Thoracic aorta (tissue), 2 donors: ENCODE data around the gene MYPOP. TPM values are rescaled to one million over a fixed set of nuclear protein-coding genes. Genes with fewer than 3 reads are reported as not detected.

Experiments
- ATAC-seq: fragments of 150-250 bp; one replicate; pipeline ENCODE4 v1.8.0; 2017; ENCODE audit warnings: low read depth; ENCODE audit not compliant: insufficient number of reproducible peaks, low FRiP score
- DNase-seq: peaks from one replicate; pipeline ENCODE4 v3.0.0-alpha.2; 2020; ENCODE audit warnings: low spot score
- H3K27ac ChIP-seq, 2 donors: fragments of 200-600 bp; sonication (generic); 1 replicate in 1 of 2; 2 replicates in 1 of 2; pipeline ENCODE4 v1.5.1; 2016; ENCODE audit warnings: mild to moderate bottlenecking in 2 of 2, moderate library complexity in 2 of 2
- H3K27me3 ChIP-seq: fragments of 200-600 bp; sonication (generic); replicated peaks from 2 replicates; pipeline ENCODE4 v1.6.0; 2016; ENCODE audit warnings: mild to moderate bottlenecking; ENCODE audit not compliant: insufficient read depth
- H3K36me3 ChIP-seq: fragments of 200-600 bp; sonication (generic); one replicate; pipeline ENCODE4 v1.5.1; 2016
- H3K4me1 ChIP-seq, 2 donors: fragments of 200-600 bp; sonication (generic); 1 replicate in 1 of 2; 2 replicates in 1 of 2; pipeline versions ENCODE4 v1.5.1 to v1.6.0; 2016; ENCODE audit warnings: low read depth in 2 of 2, mild to moderate bottlenecking in 1 of 2; ENCODE audit not compliant: control insufficient read depth in 1 of 2
- H3K4me3 ChIP-seq: fragments of 200-600 bp; sonication (generic); 2 replicates; pipeline ENCODE4 v1.5.1; 2016; ENCODE audit warnings: mild to moderate bottlenecking
- H3K9me3 ChIP-seq: fragments of 200-600 bp; sonication (generic); 2 replicates; pipeline ENCODE4 v1.5.1; 2016
- CTCF ChIP-seq: fragments of 200-600 bp; sonication (generic); IDR thresholded peaks from one replicate; pipeline ENCODE4 v1.5.1; 2019; ENCODE audit warnings: antibody characterized with exemption
- total RNA-seq, 2 donors: library from RNA; depleted of rRNA; stranded (reverse); fragments of >200 nt; gene quantifications; one replicate each; pipeline versions ENCODE4 v1.1.0 to v1.2.3, GENCODE V29; 2016

MYPOP gene
- total RNA-seq, 2 donors from 2014 or later: 6.1 to 8.8 TPM

GRCh38 chr19:45919678-45920077 is 17.3 kb upstream of the MYPOP start:
- Histone ChIP-seq H3K27me3 (no peaks in the 10 kb centered on the region), H3K4me1 (no peaks in the 10 kb centered on the region), H3K9me3 (no peaks in the 10 kb centered on the region), H3K4me3 (no peak overlapping the region), H3K27ac (no peak overlapping the region), H3K36me3 (no peaks in the 10 kb centered on the region)
- DNase-seq (no peak), ATAC-seq (no peak)
- no peak for TF ChIP-seq CTCF

- Histone ChIP-seq H3K4me1 (no peaks in the 10 kb centered on the region), H3K9me3 (no peaks in the 10 kb centered on the region), H3K27me3 (no peaks in the 10 kb centered on the region), H3K36me3 (no peaks in the 10 kb centered on the region), H3K4me3 (no peak overlapping the region), H3K27ac (no peak overlapping the region)
- no peak for TF ChIP-seq CTCF
- ATAC-seq (no peak), DNase-seq (no peak)
Observed at GRCh38 chr19:45918721-45919120, 16.3 kb upstream of the MYPOP start.

GRCh38 chr19:45917421-45918091 is 15.1 kb upstream of the MYPOP start:
- no peak overlapping the region for H3K27ac ChIP-seq
- ATAC-seq (no peak), DNase-seq (no peak)

GRCh38 chr19:45913874-45914830 is 11.7 kb upstream of the MYPOP start, which contains the start of gene NANOS2:
Gene NANOS2 (minus strand): TSS chr19:45914778. CDS start chr19:45914693, 85 bp downstream.
- H3K4me3 ChIP-seq: no peak within 1 kb of the TSS
- no peaks in the 10 kb centered on the region for H3K27me3 ChIP-seq
- H3K9me3 ChIP-seq: no peaks in the 10 kb centered on the region
- no peak within 1 kb of the TSS for H3K27ac ChIP-seq
- no peaks in the 10 kb centered on the region for H3K36me3 ChIP-seq
- no peaks in the 10 kb centered on the region for H3K4me1 ChIP-seq
- TF ChIP-seq CTCF: no peak
- DNase-seq (no peak), ATAC-seq (no peak)

More at GRCh38 chr19:45917421-45918091, 15.1 kb upstream of the MYPOP start:
- H3K27me3 ChIP-seq: no peaks in the 10 kb centered on the region
- H3K9me3 ChIP-seq: no peaks in the 10 kb centered on the region
- no peaks in the 10 kb centered on the region for H3K36me3 ChIP-seq
- TF ChIP-seq CTCF: no peak
- no peak overlapping the region for H3K4me3 ChIP-seq
- no peaks in the 10 kb centered on the region for H3K4me1 ChIP-seq

- Histone ChIP-seq H3K27ac (no peak overlapping the region), H3K36me3 (no peaks in the 10 kb centered on the region), H3K4me1 (no peaks in the 10 kb centered on the region), H3K27me3 (no peaks in the 10 kb centered on the region), H3K4me3 (no peak overlapping the region), H3K9me3 (no peaks in the 10 kb centered on the region)
- DNase-seq (no peak), ATAC-seq (no peak)
- TF ChIP-seq CTCF: no peak
Observed at GRCh38 chr19:45911291-45911690, 8.9 kb upstream of the MYPOP start.
